Measurements from ENCODE around the gene SIL1.
"Not testable (repeated sequence)": the region's sequence is repeated elsewhere in the genome, so short reads cannot be mapped to it uniquely, and the experiment has no call there.

SIL1 gene

GRCh38 chr5:139105621-139106071, 92.5 kb downstream of the SIL1 start:
- DNase-seq (ENCODE audit: low spot score): peak; percentile 18

GRCh38 chr5:139104577-139105276, 93.4 kb downstream of the SIL1 start:
- peak; percentile 97 for DNase-seq (ENCODE audit: low spot score)

GRCh38 chr5:139103762-139104161, 94.4 kb downstream of the SIL1 start:
- DNase-seq (ENCODE audit: low spot score): no peak

GRCh38 chr5:139100825-139101224, 97.3 kb downstream of the SIL1 start:
- peak; percentile 39 for DNase-seq (ENCODE audit: low spot score)

GRCh38 chr5:139094154-139095131, 103.7 kb downstream of the SIL1 start:
- no peak for DNase-seq (ENCODE audit: low spot score)

GRCh38 chr5:139092741-139093343, 105.3 kb downstream of the SIL1 start:
- DNase-seq (ENCODE audit: low spot score): no peak

GRCh38 chr5:139091439-139092156, 106.6 kb downstream of the SIL1 start:
- DNase-seq (ENCODE audit: low spot score): no peak

- DNase-seq (ENCODE audit: low spot score): no peak
Measured at GRCh38 chr5:139090581-139090980, 107.6 kb downstream of the SIL1 start.

- DNase-seq (ENCODE audit: low spot score): no peak
Measured at GRCh38 chr5:139088024-139088423, 110.1 kb downstream of the SIL1 start.

GRCh38 chr5:139082813-139083498, 115.2 kb downstream of the SIL1 start:
- DNase-seq (ENCODE audit: low spot score): no peak

GRCh38 chr5:139079991-139080610, 118.1 kb downstream of the SIL1 start:
- DNase-seq (ENCODE audit: low spot score): no peak

- DNase-seq (ENCODE audit: low spot score): no peak
Measured at GRCh38 chr5:139079225-139079990, 118.8 kb downstream of the SIL1 start.

- DNase-seq (ENCODE audit: low spot score): no peak
Measured at GRCh38 chr5:139078345-139078744, 119.8 kb downstream of the SIL1 start.

GRCh38 chr5:139077899-139078298, 120.3 kb downstream of the SIL1 start:
- no peak for DNase-seq (ENCODE audit: low spot score)

GRCh38 chr5:139076111-139076510, 122.1 kb downstream of the SIL1 start:
- DNase-seq (ENCODE audit: low spot score): no peak

- DNase-seq (ENCODE audit: low spot score): peak; percentile 37
Measured at GRCh38 chr5:139075066-139076050, 122.8 kb downstream of the SIL1 start.

GRCh38 chr5:139073956-139074355, 124.2 kb downstream of the SIL1 start:
- not testable (repeated sequence) for DNase-seq (ENCODE audit: low spot score)

GRCh38 chr5:139068494-139069151, 129.5 kb downstream of the SIL1 start:
- DNase-seq (ENCODE audit: low spot score): no peak
